Right lobe of liver (tissue), 6 donors: ENCODE results near the gene CRYBA2. TPM values are rescaled to one million over a fixed set of nuclear protein-coding genes. Genes with fewer than 3 reads are reported as not detected.
A peak's percentile ranks its signal among the peaks of the same experiment; 100 is the strongest.

Experiments used
- ATAC-seq, 4 donors: fragments of 200-7000 bp; cut with Tn5 transposase; one replicate each; pipeline ENCODE4 v1.9.1; 2020; ENCODE audit warnings: mild to moderate bottlenecking in 4 of 4, moderate library complexity in 4 of 4
- DNase-seq, 3 donors: peaks; one replicate each; pipeline ENCODE4 v3.0.0-alpha.2; 2020
- H3K27ac ChIP-seq, 3 donors: fragments of 200-600 bp; one replicate each; pipeline ENCODE4 v1.8.0; 2022
- H3K27me3 ChIP-seq, 2 donors: fragments of 200-600 bp; one replicate each; pipeline ENCODE4 v1.8.0; 2022
- H3K36me3 ChIP-seq, 4 donors: fragments of 200-600 bp; sonication (generic) in 1 of 4; one replicate each; pipeline versions ENCODE4 v1.5.1 to v1.8.0; 2017 to 2022; ENCODE audit warnings: control low read depth in 1 of 4
- H3K4me1 ChIP-seq, 4 donors: fragments of 200-600 bp; sonication (generic) in 1 of 4; one replicate each; pipeline versions ENCODE4 v1.5.1 to v1.8.0; 2017 to 2022; ENCODE audit warnings: control low read depth in 1 of 4
- H3K4me3 ChIP-seq, 3 donors: fragments of 200-600 bp; one replicate each; pipeline ENCODE4 v1.8.0; 2022
- H3K9me3 ChIP-seq, 4 donors: fragments of 200-600 bp; sonication (generic) in 1 of 4; one replicate each; pipeline versions ENCODE4 v1.5.1 to v1.8.0; 2017 to 2022; ENCODE audit warnings: control low read depth in 1 of 4
- CTCF ChIP-seq, 4 donors: fragments of 200-600 bp in 3 of 4; fragments of 450-650 bp in 1 of 4; IDR thresholded peaks; one replicate each; pipeline versions ENCODE4 v1.5.1 to v1.8.0; 2016 to 2022; ENCODE audit warnings: antibody characterized with exemption in 4 of 4, mild to moderate bottlenecking in 2 of 4
- POLR2A ChIP-seq: fragments of 450-650 bp; IDR thresholded peaks from one replicate; pipeline ENCODE4 v1.6.1; 2017; ENCODE audit warnings: antibody characterized with exemption, mild to moderate bottlenecking
- WGBS: methylation state at CpG from one replicate; pipeline ENCODE4 v1.1.6; 2018; ENCODE audit warnings: low coverage, low lambda C conversion rate; ENCODE audit not compliant: insufficient coverage; ENCODE audit errors: missing lambda C conversion rate; 5-methylcytosine and 5-hydroxymethylcytosine counted together
- intact Hi-C, 2 donors: fragments of 100-400 bp; cut with DNase I; formaldehyde crosslinking; loops; one replicate each; pipeline versions ENCODE4 v1.11.2 to v1.14.1; 2022
- total RNA-seq, 6 experiments: library from RNA; depleted of rRNA in 2 of 6; stranded (reverse); fragments of >200 nt in 2 of 6; fragmentation: NEBNext Ultra II Directional in 3 of 6; extraction: Animal tissue kit (Norgen Biotek cat#: 25700) in 3 of 6; gene quantifications; one replicate each; pipeline versions ENCODE4 v1.1.0 to v1.2.4, GENCODE V29; 2016 to 2023
- donor health status: DM: no; HTN: yes; CAD: no.
- donor health status: DM: no; HTN: no; CAD: no.
- donor health status: DM: no; HTN: no; CAD: no.
- donor health status: DM: no; HTN: yes; CAD: no.
- donor health status: DM: no; HTN: yes; CAD: no.

Gene CRYBA2
- total RNA-seq, 6 experiments from 2014 or later: not detected

- no peaks in the 10 kb centered on the region for H3K36me3 ChIP-seq
- no peaks in the 10 kb centered on the region for H3K9me3 ChIP-seq
- no peak for DNase-seq
- H3K27ac ChIP-seq: no peak overlapping the region
- H3K27me3 ChIP-seq: no peaks in the 10 kb centered on the region
- WGBS: 79% methylated on average over 5 of the region's 12 CpGs
- H3K4me3 ChIP-seq: no peak overlapping the region
- H3K4me1 ChIP-seq: no peaks in the 10 kb centered on the region
- no peak for TF ChIP-seq CTCF (IDR thresholded peaks at IDR 0.05)
- intact Hi-C loops: loop anchor here in 1 of 2 donors (10.0 kb wide), 1 partner anchor 273 kb away; no protein-coding TSS in a partner anchor
- no peak for ATAC-seq
Observed at GRCh38 chr2:219022041-219022440, 28.8 kb upstream of the CRYBA2 start.

GRCh38 chr2:219021591-219021990 lies 28.4 kb upstream of the CRYBA2 start:
- DNase-seq: no peak
- Histone ChIP-seq H3K27me3 (no peaks in the 10 kb centered on the region), H3K9me3 (no peaks in the 10 kb centered on the region), H3K4me3 (no peak overlapping the region), H3K4me1 (no peaks in the 10 kb centered on the region), H3K27ac (no peak overlapping the region), H3K36me3 (no peaks in the 10 kb centered on the region)
- no peak for ATAC-seq
- no CpG with 5 or more reads among the region's 9 CpGs for WGBS
- intact Hi-C loops: loop anchor here in 1 of 2 donors (10.0 kb wide), 1 partner anchor 273 kb away; no protein-coding TSS in a partner anchor
- TF ChIP-seq CTCF (IDR thresholded peaks at IDR 0.05) (no peak), POLR2A (no peak)

- Histone ChIP-seq H3K4me1 (no peaks in the 10 kb centered on the region), H3K4me3 (no peak overlapping the region), H3K27ac (no peak overlapping the region), H3K9me3 (no peaks in the 10 kb centered on the region), H3K27me3 (no peaks in the 10 kb centered on the region), H3K36me3 (no peaks in the 10 kb centered on the region)
- ATAC-seq (peak in 1 of 4 donors; percentile 23), DNase-seq (no peak)
- WGBS: 64% methylated on average over 3 of the region's 11 CpGs
- TF ChIP-seq POLR2A (no peak), CTCF (IDR thresholded peaks at IDR 0.05) (no peak)
- intact Hi-C loops: loop anchor here in 1 of 2 donors (10.0 kb wide), 1 partner anchor 274 kb away; no protein-coding TSS in a partner anchor
Observed at GRCh38 chr2:219020604-219021365, 27.6 kb upstream of the CRYBA2 start.

GRCh38 chr2:219019436-219019835 lies 26.2 kb upstream of the CRYBA2 start:
- no peak overlapping the region for H3K4me3 ChIP-seq
- 70% methylated on average over 2 of the region's 6 CpGs for WGBS
- H3K27me3 ChIP-seq: no peaks in the 10 kb centered on the region
- intact Hi-C loops: no loop called here
- no peak overlapping the region for H3K27ac ChIP-seq
- H3K4me1 ChIP-seq: no peaks in the 10 kb centered on the region
- ATAC-seq: no peak
- no peak for TF ChIP-seq POLR2A
- TF ChIP-seq CTCF (IDR thresholded peaks at IDR 0.05): no peak
- no peaks in the 10 kb centered on the region for H3K36me3 ChIP-seq
- no peaks in the 10 kb centered on the region for H3K9me3 ChIP-seq
- no peak for DNase-seq
